A549 (cell line): ENCODE measurements around the gene SERTAD1. TPM values are rescaled to one million over a fixed set of nuclear protein-coding genes. Genes with fewer than 3 reads are reported as not detected.

ENCODE experiments used
- BHLHE40 ChIP-seq: IDR thresholded peaks from 2 replicates; pipeline ENCODE4 v1.6.1; 2012; ENCODE audit warnings: low read depth, low read length, inconsistent platforms
- CBX8 ChIP-seq: fragments of 200-600 bp; sonication (generic); IDR thresholded peaks from 2 replicates; pipeline ENCODE4 v1.6.1; 2016
- CHD2 ChIP-seq: fragments of 150-350 bp; IDR thresholded peaks from 2 replicates; pipeline ENCODE4 v1.6.1; 2014; ENCODE audit warnings: low read length; ENCODE audit not compliant: partially characterized antibody
- EHF ChIP-seq: fragments of 250-450 bp; sonication (Bioruptor Pico); IDR thresholded peaks from 2 replicates; pipeline ENCODE4 v1.5.0; 2020; ENCODE audit warnings: mild to moderate bottlenecking
- ELK1 ChIP-seq: fragments of 150-350 bp; IDR thresholded peaks from 2 replicates; pipeline ENCODE4 v1.6.1; 2014; ENCODE audit warnings: low read depth, mild to moderate bottlenecking, low read length
- EP300 ChIP-seq, 2 experiments: fragments of >200 bp; sonication (Bioruptor Twin); formaldehyde crosslinking; IDR thresholded peaks; 2 replicates in 1 of 2; 3 replicates in 1 of 2; pipeline ENCODE4 v1.6.1; 2016 to 2017
- ESRRA ChIP-seq: fragments of 150-350 bp; IDR thresholded peaks from 2 replicates; pipeline ENCODE4 v1.6.1; 2014; ENCODE audit warnings: mild to moderate bottlenecking, low read length, borderline replicate concordance
- FOSL2 ChIP-seq, 2 experiments: fragments of 450-650 bp in 1 of 2; fragments of >200 bp in 1 of 2; sonication (Bioruptor Twin) in 1 of 2; formaldehyde crosslinking; IDR thresholded peaks; 2 replicates each; pipeline versions ENCODE4 v1.5.0 to v1.6.1; 2016 to 2020; ENCODE audit warnings: mild to moderate bottlenecking in 1 of 2, moderate library complexity in 1 of 2
- FOXS1 ChIP-seq: fragments of 250-450 bp; sonication (Bioruptor Pico); IDR thresholded peaks from 2 replicates; pipeline ENCODE4 v1.5.0; 2020; ENCODE audit warnings: mild to moderate bottlenecking, moderate library complexity
- GATA3 ChIP-seq: IDR thresholded peaks from 2 replicates; pipeline ENCODE4 v1.6.1; 2012; ENCODE audit warnings: borderline replicate concordance
- HDAC2 ChIP-seq: fragments of 200-600 bp; sonication (generic); IDR thresholded peaks from 2 replicates; pipeline ENCODE4 v1.6.1; 2016
- HEYL ChIP-seq: fragments of 250-450 bp; sonication (Bioruptor Pico); IDR thresholded peaks from 2 replicates; pipeline ENCODE4 v1.8.0; 2021; ENCODE audit warnings: mild to moderate bottlenecking, moderate library complexity
- HMGXB4 ChIP-seq: fragments of 250-450 bp; sonication (Bioruptor Pico); IDR thresholded peaks from 2 replicates; pipeline ENCODE4 v1.5.0; 2021; ENCODE audit warnings: mild to moderate bottlenecking, moderate library complexity, borderline replicate concordance
- HOXA7 ChIP-seq: fragments of 250-450 bp; sonication (Bioruptor Pico); IDR thresholded peaks from 2 replicates; pipeline ENCODE4 v1.5.0; 2020; ENCODE audit warnings: mild to moderate bottlenecking, moderate library complexity
- HOXB13 ChIP-seq: fragments of 250-450 bp; sonication (Bioruptor Pico); IDR thresholded peaks from 2 replicates; pipeline ENCODE4 v1.5.0; 2020; ENCODE audit warnings: low read depth, mild to moderate bottlenecking, moderate library complexity
- JUN ChIP-seq, 2 experiments: fragments of >200 bp; sonication (Bioruptor Twin); formaldehyde crosslinking; IDR thresholded peaks; 2 replicates in 1 of 2; 3 replicates in 1 of 2; pipeline ENCODE4 v1.6.1; 2016 to 2017
- JUNB ChIP-seq: fragments of >200 bp; sonication (Bioruptor Twin); formaldehyde crosslinking; IDR thresholded peaks from 2 replicates; pipeline ENCODE4 v1.6.1; 2016
- KDM1A ChIP-seq: fragments of 200-600 bp; sonication (generic); IDR thresholded peaks from 2 replicates; pipeline ENCODE4 v1.6.1; 2016; ENCODE audit warnings: low read depth, mild to moderate bottlenecking
- MAFK ChIP-seq: fragments of 450-650 bp; IDR thresholded peaks from 2 replicates; pipeline ENCODE4 v1.6.1; 2014; ENCODE audit not compliant: partially characterized antibody
- MAX ChIP-seq: IDR thresholded peaks from 2 replicates; pipeline ENCODE4 v1.6.1; 2012
- MAZ ChIP-seq: fragments of 150-350 bp; IDR thresholded peaks from 2 replicates; pipeline ENCODE4 v1.6.1; 2014; ENCODE audit warnings: antibody characterized with exemption, low read depth, low read length, borderline replicate concordance
- MYC ChIP-seq: IDR thresholded peaks from 2 replicates; pipeline ENCODE4 v1.6.1; 2012; ENCODE audit warnings: mild to moderate bottlenecking, inconsistent platforms, low read length, improper control_type of control experiment, borderline replicate concordance
- NPAS2 ChIP-seq: fragments of 250-450 bp; sonication (Bioruptor Pico); IDR thresholded peaks from 2 replicates; pipeline ENCODE4 v1.8.0; 2022; ENCODE audit warnings: mild to moderate bottlenecking, moderate library complexity, borderline replicate concordance
- PBX3 ChIP-seq: IDR thresholded peaks from 2 replicates; pipeline ENCODE4 v1.6.1; 2012
- PHF8 ChIP-seq: fragments of 200-600 bp; sonication (generic); IDR thresholded peaks from 2 replicates; pipeline ENCODE4 v1.6.1; 2016; ENCODE audit warnings: low read depth, mild to moderate bottlenecking, antibody characterized with exemption, moderate library complexity, borderline replicate concordance
- POLR2A ChIP-seq: IDR thresholded peaks from 2 replicates; pipeline ENCODE4 v1.6.1; 2012; ENCODE audit warnings: mild to moderate bottlenecking, low read length
- POLR2AphosphoS2 ChIP-seq: conservative IDR thresholded peaks from 2 replicates; pipeline ENCODE4 v1.6.1; 2012; ENCODE audit warnings: low read length, improper control_type of control experiment, inconsistent platforms
- RAD21 ChIP-seq, 2 experiments: fragments of >200 bp in 1 of 2; sonication (Bioruptor Twin) in 1 of 2; formaldehyde crosslinking in 1 of 2; IDR thresholded peaks in 1 of 2; conservative IDR thresholded peaks in 1 of 2; 2 replicates in 1 of 2; 3 replicates in 1 of 2; pipeline ENCODE4 v1.6.1; 2012 to 2018; ENCODE audit warnings: inconsistent platforms in 1 of 2
- RARB ChIP-seq: fragments of 250-450 bp; sonication (Bioruptor Pico); IDR thresholded peaks from 2 replicates; pipeline ENCODE4 v1.8.0; 2021; ENCODE audit warnings: mild to moderate bottlenecking, moderate library complexity
- SREBF2 ChIP-seq: fragments of 450-650 bp; IDR thresholded peaks from 2 replicates; pipeline ENCODE4 v1.6.1; 2014; ENCODE audit warnings: mild to moderate bottlenecking, moderate library complexity
- TP53 ChIP-seq: fragments of 250-450 bp; sonication (Bioruptor Pico); IDR thresholded peaks from 2 replicates; pipeline ENCODE4 v1.5.0; 2021; ENCODE audit warnings: mild to moderate bottlenecking, moderate library complexity
- USF2 ChIP-seq: fragments of 450-650 bp; IDR thresholded peaks from 2 replicates; pipeline ENCODE4 v1.6.1; 2014; ENCODE audit warnings: antibody characterized with exemption
- ZC3H11A ChIP-seq: fragments of 450-650 bp; IDR thresholded peaks from 2 replicates; pipeline ENCODE4 v1.6.1; 2014; ENCODE audit warnings: antibody characterized with exemption, mild to moderate bottlenecking
- ZFP36 ChIP-seq: fragments of 450-650 bp; IDR thresholded peaks from 2 replicates; pipeline ENCODE4 v1.6.1; 2014; ENCODE audit warnings: borderline replicate concordance; ENCODE audit not compliant: partially characterized antibody
- ZNF302 ChIP-seq: fragments of 250-450 bp; sonication (Bioruptor Pico); IDR thresholded peaks from 2 replicates; pipeline ENCODE4 v1.9.0; 2021; ENCODE audit warnings: inconsistent platforms, mild to moderate bottlenecking, moderate library complexity
- ZSCAN20 ChIP-seq: fragments of 250-450 bp; sonication (Bioruptor Pico); IDR thresholded peaks from 2 replicates; pipeline ENCODE4 v1.8.0; 2022; ENCODE audit warnings: mild to moderate bottlenecking, moderate library complexity
- polyA plus RNA-seq, 4 experiments: library from polyadenylated mRNA; depleted of rRNA in 3 of 4; stranded (reverse); fragments of >200 nt; fragmentation: RNase III in 1 of 4; extraction: RNeasy Plus Mini Kit Qiagen cat#74134 plus additional on column Dnase treatment in 1 of 4; gene quantifications; 2 replicates in 3 of 4; 3 replicates in 1 of 4; pipeline ENCODE4 v1.2.3, GENCODE V29; 2011 to 2017

SERTAD1 gene
- polyA plus RNA-seq, 2 of the 4 experiments (the other 2 are of a cell fraction) = 10.7 to 13.6 TPM

GRCh38 chr19:40443131-40443999 is 17.6 kb upstream of the SERTAD1 start (continued):
- TF ChIP-seq KDM1A (no peak), MAFK (no peak), BHLHE40 (0 out of 2 replicates have a peak, but pooled peaks have one; percentile 62), HDAC2 (no peak), CHD2 (peak; percentile 78), MAZ (peak; percentile 98), USF2 (no peak), MYC (peak; percentile 90), ELK1 (no peak), TP53 (CRISPR knock-in tag) (0 out of 2 replicates have a peak, but pooled peaks have one; percentile 1), FOSL2 (IDR thresholded peaks at IDR 0.05) (no peak), FOSL2 (CRISPR knock-in tag; IDR thresholded peaks at IDR 0.05) (peak; percentile 11; the same call in 1 of the 2 replicates), RAD21 (conservative IDR thresholded peaks at IDR 0.05 in 1 of 2, IDR thresholded peaks at IDR 0.05 in 1 of 2) (0 out of 5 replicates have a peak, but pooled peaks of 1 of the 2 experiments have one; percentile 46), HMGXB4 (CRISPR knock-in tag) (no peak), FOXS1 (CRISPR knock-in tag) (no peak), GATA3 (peak; percentile 35), CBX8 (no peak), ZC3H11A (0 out of 2 replicates have a peak, but pooled peaks have one; percentile 7), EP300 (IDR thresholded peaks at IDR 0.05) (no peak), EHF (CRISPR knock-in tag) (no peak), HOXA7 (peak; percentile 85), NPAS2 (CRISPR knock-in tag) (no peak), ZSCAN20 (CRISPR knock-in tag) (no peak), RARB (CRISPR knock-in tag) (no peak; the same call in 1 of the 2 replicates), JUNB (no peak), ZFP36 (no peak), PBX3 (peak; percentile 87), PHF8 (no peak), POLR2AphosphoS2 (peak; percentile 96), MAX (peak; percentile 92), JUN (IDR thresholded peaks at IDR 0.05) (peak; percentile 84 to 85), ZNF302 (no peak), ESRRA (no peak; the same call in 1 of the 2 replicates), POLR2A (peak; percentile 68), HEYL (CRISPR knock-in tag) (no peak), SREBF2 (no peak; the same call in 1 of the 2 replicates), HOXB13 (CRISPR knock-in tag) (no peak)
